AG09319 (cell line): ENCODE measurements around the gene LARP1.
A peak's percentile ranks its signal among the peaks of the same experiment; 100 is the strongest.

Experiments used
- DNase-seq: peaks from one replicate; pipeline ENCODE4 v3.0.0-alpha.2; 2010; ENCODE audit warnings: low read depth; ENCODE audit errors: extremely low read depth
- CTCF ChIP-seq: IDR thresholded peaks from 2 replicates; pipeline ENCODE4 v1.5.1; 2011; ENCODE audit warnings: low read depth, mild to moderate bottlenecking, inconsistent platforms, low read length, moderate library complexity

The LARP1 gene

GRCh38 chr5:154800582-154800981, 45.4 kb downstream of the LARP1 start:
- no peak for TF ChIP-seq CTCF
- no peak for DNase-seq

- no peak for DNase-seq
- TF ChIP-seq CTCF, result no peak
Measured at GRCh38 chr5:154801083-154801482, 45.9 kb downstream of the LARP1 start.

GRCh38 chr5:154802050-154802449, 46.9 kb downstream of the LARP1 start:
- no peak for TF ChIP-seq CTCF
- DNase-seq, result no peak

GRCh38 chr5:154806176-154806575, 51.0 kb downstream of the LARP1 start:
- DNase-seq, result no peak
- TF ChIP-seq CTCF, result no peak

GRCh38 chr5:154811239-154811638, 56.1 kb downstream of the LARP1 start:
- TF ChIP-seq CTCF, result no peak
- DNase-seq, result no peak

GRCh38 chr5:154811653-154812465, 56.7 kb downstream of the LARP1 start:
- TF ChIP-seq CTCF, result peak; percentile 94
- DNase-seq, result peak; percentile 38

- no peak for TF ChIP-seq CTCF
- DNase-seq, result no peak
Measured at GRCh38 chr5:154813158-154813557, 58.0 kb downstream of the LARP1 start.
